ENCODE results near the gene ARHGEF12.
"Not testable (repeated sequence)": the region's sequence is repeated elsewhere in the genome, so short reads cannot be mapped to it uniquely, and the experiment has no call there.

ARHGEF12 gene

GRCh38 chr11:120500414-120501071, 164.3 kb downstream of the ARHGEF12 start:
- DNase-seq (ENCODE audit: low read depth), result no peak

DNA sequence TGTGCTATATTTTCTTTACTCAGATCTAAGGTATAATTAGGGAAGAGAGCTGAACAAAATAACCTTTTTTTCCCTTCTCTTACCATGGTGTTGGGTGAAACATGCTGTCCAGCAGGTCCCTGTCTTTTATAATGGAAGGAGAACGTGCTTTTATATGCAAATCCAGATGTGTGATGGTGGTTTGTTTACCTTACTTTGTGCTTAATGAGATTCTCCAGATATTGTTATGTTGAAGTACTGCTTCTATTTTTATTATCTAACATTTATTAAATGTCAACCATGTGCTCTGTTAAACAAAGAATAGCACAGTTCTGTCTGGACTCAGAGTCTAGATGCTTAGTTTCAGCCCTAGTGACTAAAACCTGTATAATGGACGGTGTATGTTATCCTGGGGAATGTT, 165.2 kb downstream of the ARHGEF12 start:
- DNase-seq (ENCODE audit: low read depth), result no peak

GRCh38 chr11:120501976-120502755, 166.0 kb downstream of the ARHGEF12 start:
- DNase-seq (ENCODE audit: low read depth), result no peak

DNA sequence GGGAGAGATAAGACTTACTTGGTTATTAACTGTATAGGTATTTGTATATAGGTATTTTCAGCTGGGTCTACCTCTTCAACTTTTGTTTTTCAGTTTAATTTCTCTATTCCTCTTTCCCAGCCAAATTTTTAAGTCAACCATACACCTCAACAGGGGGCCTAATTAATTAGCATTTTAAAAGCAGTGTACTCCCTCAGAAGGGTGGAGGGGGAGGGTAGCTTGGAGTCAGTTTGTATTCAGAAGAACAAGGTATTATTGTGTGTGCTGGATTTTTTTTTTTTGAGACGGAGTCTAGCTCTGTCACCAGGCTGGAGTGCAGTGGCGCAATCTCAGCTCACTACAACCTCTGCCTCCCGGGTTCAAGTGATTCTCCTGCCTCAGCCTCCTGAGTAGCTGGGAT, 167.3 kb downstream of the ARHGEF12 start:
- DNase-seq (ENCODE audit: low read depth), result not testable (repeated sequence)

- DNase-seq (ENCODE audit: low read depth), result no peak
These were observed 169.7 kb downstream of the ARHGEF12 start for GRCh38 chr11:120505801-120506425.

GRCh38 chr11:120509346-120510053, 173.3 kb downstream of the ARHGEF12 start:
- no peak for DNase-seq (ENCODE audit: low read depth)

- DNase-seq (ENCODE audit: low read depth), result no peak
These were observed 174.3 kb downstream of the ARHGEF12 start for GRCh38 chr11:120510406-120511115.

- DNase-seq (ENCODE audit: low read depth), result peak; percentile 59
These were observed 175.1 kb downstream of the ARHGEF12 start, which contains the start of gene GRIK4 for GRCh38 chr11:120511116-120511819. Gene GRIK4 (plus strand): TSS chr11:120511748. CDS start chr11:120660319, 148,571 bp downstream.

- no peak for DNase-seq (ENCODE audit: low read depth)
These were observed 175.9 kb downstream of the ARHGEF12 start for GRCh38 chr11:120511820-120512738.

DNA sequence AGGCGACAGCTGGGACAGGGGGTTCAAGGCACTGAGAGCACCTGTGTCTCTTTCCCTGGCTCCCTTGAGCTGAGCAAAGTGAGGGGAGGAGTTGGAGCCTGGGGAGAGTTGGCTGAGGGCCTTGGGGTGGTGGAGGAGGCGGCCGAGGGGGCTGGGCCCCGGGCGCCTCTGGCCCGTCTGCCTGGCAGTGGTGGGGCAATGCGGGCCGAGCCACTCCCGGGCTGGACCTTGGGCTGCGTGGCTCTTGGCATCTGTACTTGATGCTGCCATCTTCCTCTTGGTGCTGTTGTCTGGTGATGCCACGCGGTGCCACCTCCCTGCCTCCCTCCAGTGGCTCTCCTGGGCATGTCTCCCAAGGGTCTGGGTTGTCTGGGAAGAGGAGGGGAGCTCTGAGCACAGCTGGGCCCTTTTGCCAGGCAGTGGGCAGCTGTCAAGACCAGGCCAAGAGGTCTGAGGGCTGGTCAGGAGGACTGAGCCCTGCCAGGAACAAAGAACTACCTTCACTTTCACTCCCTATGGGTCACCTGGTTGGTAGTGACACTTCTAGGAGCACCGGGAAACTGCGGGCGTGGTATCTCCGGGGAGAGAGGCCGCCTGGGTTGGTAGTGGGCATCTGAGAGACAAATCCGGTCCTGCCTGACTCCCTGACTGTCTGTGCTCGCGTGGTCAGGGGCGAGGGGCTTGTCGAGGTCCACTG, 176.7 kb downstream of the ARHGEF12 start:
- DNase-seq (ENCODE audit: low read depth), result no peak

DNA sequence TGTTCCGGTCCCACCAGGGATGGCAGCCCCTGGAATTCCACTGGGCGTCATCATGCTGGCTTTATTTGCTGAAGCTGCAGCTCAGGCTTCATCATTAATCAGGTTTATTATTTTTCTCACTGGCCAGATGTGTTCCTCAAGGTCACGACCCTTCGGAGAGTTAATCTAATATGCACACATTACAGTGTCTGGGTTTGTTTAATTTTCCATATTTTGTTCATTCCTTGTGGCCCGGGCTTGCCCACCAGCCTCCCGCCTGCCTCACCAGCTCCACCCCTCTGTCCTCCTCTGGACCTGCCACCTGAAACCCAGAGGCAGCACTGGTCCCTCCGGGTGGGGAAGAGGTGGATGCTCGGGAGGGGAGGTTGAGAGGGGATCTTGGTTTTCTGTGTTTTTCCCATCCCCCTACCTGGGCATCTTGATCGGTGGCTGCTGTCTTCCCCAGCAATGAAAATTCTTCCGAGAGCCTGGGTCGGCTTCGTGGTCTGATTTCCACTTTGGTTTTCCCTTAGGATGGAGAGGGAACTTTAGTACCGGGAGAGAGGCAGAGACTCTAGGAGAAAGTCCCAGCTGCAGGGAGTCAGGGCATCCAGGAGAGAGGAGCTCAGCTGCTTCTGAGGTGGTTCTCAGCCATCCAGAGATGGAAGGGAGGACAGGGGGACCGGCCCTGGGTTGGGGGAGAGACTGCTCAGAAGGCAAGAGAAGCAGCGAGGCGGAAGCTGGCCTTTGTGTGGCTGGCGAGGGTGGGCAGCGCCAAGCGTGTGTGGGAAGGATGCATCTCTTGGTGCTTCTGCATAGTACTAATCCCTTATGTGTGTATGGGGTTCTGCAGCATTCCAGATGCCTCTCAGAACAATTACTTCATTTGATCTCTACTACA, 177.5 kb downstream of the ARHGEF12 start:
- DNase-seq (ENCODE audit: low read depth), result no peak

DNA sequence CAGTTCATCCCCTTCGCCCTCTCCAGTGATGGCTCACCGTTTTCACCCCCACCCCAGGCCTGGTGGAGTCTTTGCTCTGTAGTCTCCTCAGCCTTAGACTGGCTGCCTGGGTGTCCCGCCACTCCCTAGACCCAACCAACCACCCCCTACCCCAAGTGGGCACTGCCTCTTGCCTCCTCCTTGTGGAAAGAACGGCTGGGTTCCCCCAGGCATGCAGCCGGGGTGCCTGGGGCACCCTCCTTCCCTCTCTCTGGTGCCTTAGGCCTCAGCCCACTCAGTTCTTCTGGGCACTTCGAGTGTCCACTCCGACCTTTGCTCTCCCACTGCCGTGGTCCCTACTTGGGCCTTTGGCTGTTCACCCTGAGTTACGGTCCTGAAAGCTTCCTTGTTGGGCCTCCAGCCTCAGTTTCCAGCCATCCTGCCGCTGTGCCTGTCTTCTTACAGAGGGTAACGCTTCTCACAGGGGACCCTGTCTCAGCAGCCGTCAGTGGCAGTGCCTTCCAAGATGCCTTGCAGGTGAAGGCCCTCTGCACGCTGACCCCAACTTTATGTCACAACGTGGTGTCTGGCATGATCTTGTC, 178.4 kb downstream of the ARHGEF12 start:
- DNase-seq (ENCODE audit: low read depth), result no peak

DNA sequence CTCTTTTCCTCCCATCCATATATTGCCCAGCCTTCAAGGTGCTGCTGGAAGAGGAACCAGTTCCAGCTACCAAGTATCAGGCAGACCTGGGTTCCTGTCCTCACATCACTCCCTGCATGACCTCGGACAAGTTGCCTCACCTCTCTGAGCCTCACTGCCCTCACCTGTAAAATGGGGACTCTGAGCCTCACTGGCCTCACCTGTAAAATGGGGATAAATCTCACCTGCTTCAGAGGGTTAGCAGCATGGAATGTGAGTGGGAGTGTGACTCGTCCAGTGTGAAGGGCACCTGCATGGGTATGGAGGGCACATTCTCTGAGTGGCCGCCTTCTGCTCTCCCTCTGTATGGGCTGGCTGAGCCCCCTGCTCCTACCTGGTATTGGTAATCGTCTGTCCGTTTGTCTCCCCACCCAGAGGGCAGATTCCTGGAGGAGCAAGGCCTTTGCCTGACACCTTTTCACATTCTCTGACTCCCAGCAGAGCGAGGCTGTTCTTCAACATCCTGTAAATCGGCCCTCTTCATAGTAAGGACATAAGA, 179.0 kb downstream of the ARHGEF12 start:
- DNase-seq (ENCODE audit: low read depth), result no peak

GRCh38 chr11:120516461-120517389, 180.5 kb downstream of the ARHGEF12 start:
- DNase-seq (ENCODE audit: low read depth), result no peak

GRCh38 chr11:120517390-120517761, 181.2 kb downstream of the ARHGEF12 start:
- DNase-seq (ENCODE audit: low read depth), result no peak

- no peak for DNase-seq (ENCODE audit: low read depth)
These were observed 181.6 kb downstream of the ARHGEF12 start for GRCh38 chr11:120517801-120518291.
